CD4-positive, CD25-positive, alpha-beta regulatory T cell (primary cell): ENCODE data around the gene ERVV-1. TPM values are rescaled to one million over a fixed set of nuclear protein-coding genes. Genes with fewer than 3 reads are reported as not detected.

Experiments
- ATAC-seq, 2 donors: fragments of 150-1000 bp; cut with Tn5 transposase; one replicate each; pipeline ENCODE4 v1.10.0; 2021; ENCODE audit warnings: low read depth in 2 of 2, moderate number of reproducible peaks in 2 of 2, moderate library complexity in 1 of 2
- DNase-seq, 3 donors: peaks; one replicate each; pipeline versions ENCODE4 v3.0.0 to v3.0.0-alpha.2; 2012 to 2022; ENCODE audit warnings: mixed read lengths in 1 of 3
- H3K27ac ChIP-seq: one replicate; pipeline ENCODE4 v1.7.0; 2013; ENCODE audit warnings: mild to moderate bottlenecking, low read length; ENCODE audit not compliant: insufficient read depth, poor library complexity, severe bottlenecking
- H3K27me3 ChIP-seq: one replicate; pipeline ENCODE4 v1.7.0; 2013; ENCODE audit warnings: low read length; ENCODE audit not compliant: control insufficient read depth, insufficient read depth
- H3K36me3 ChIP-seq: one replicate; pipeline ENCODE4 v1.7.0; 2013; ENCODE audit warnings: mild to moderate bottlenecking, low read length, moderate library complexity; ENCODE audit not compliant: control insufficient read depth, insufficient read depth
- H3K4me1 ChIP-seq: 2 replicates; pipeline ENCODE4 v1.7.0; 2013; ENCODE audit warnings: mild to moderate bottlenecking, low read length; ENCODE audit not compliant: insufficient read depth, control insufficient read depth, poor library complexity, severe bottlenecking
- H3K4me3 ChIP-seq: one replicate; pipeline ENCODE4 v1.7.0; 2013; ENCODE audit warnings: low read depth, mild to moderate bottlenecking, low read length, moderate library complexity
- H3K9me3 ChIP-seq, 2 experiments: 1 replicate in 1 of 2; 2 replicates in 1 of 2; pipeline ENCODE4 v1.7.0; 2013; ENCODE audit warnings: low read length in 2 of 2, mild to moderate bottlenecking in 1 of 2, moderate library complexity in 1 of 2; ENCODE audit not compliant: control insufficient read depth in 2 of 2
- H3K27ac Mint-ChIP-seq, 3 donors: one replicate each; pipeline ENCODE4 v1.8.0; 2020 to 2022; ENCODE audit warnings: mild to moderate bottlenecking in 3 of 3, mixed read lengths in 3 of 3, moderate library complexity in 2 of 3
- H3K27me3 Mint-ChIP-seq: one replicate; pipeline ENCODE4 v1.8.0; 2022; ENCODE audit warnings: mild to moderate bottlenecking, mixed read lengths
- H3K36me3 Mint-ChIP-seq: one replicate; pipeline ENCODE4 v1.8.0; 2020; ENCODE audit warnings: mixed read lengths
- H3K4me1 Mint-ChIP-seq, 4 donors: one replicate each; pipeline ENCODE4 v1.8.0; 2020 to 2022; ENCODE audit warnings: mixed read lengths in 4 of 4, mild to moderate bottlenecking in 1 of 4
- H3K4me3 Mint-ChIP-seq, 4 donors: one replicate each; pipeline ENCODE4 v1.8.0; 2020 to 2022; ENCODE audit warnings: mild to moderate bottlenecking in 4 of 4, mixed read lengths in 4 of 4, moderate library complexity in 3 of 4
- H3K9me3 Mint-ChIP-seq, 7 donors: one replicate each; pipeline ENCODE4 v1.8.0; 2020 to 2022; ENCODE audit warnings: mixed read lengths in 7 of 7, mild to moderate bottlenecking in 3 of 7, moderate library complexity in 2 of 7
- polyA plus RNA-seq, 4 donors: library from polyadenylated mRNA; unstranded; fragments of 300-500 nt; fragmentation: Illumina TruSeq; gene quantifications; one replicate each; pipeline ENCODE4 v1.2.3, GENCODE V29; 2021
- total RNA-seq: library from RNA; stranded (reverse); gene quantifications from one replicate; pipeline ENCODE4 v1.2.3, GENCODE V29; 2022

The ERVV-1 gene
- total and polyA plus RNA-seq, 5 donors from 2014 or later: not detected

GRCh38 chr19:53055117-53055516, 41.4 kb downstream of the ERVV-1 start:
- Mint-ChIP-seq H3K4me3 (no peak overlapping the region), H3K27ac (peak overlapping the region in 1 of 3 donors; percentile 49), H3K27me3 (no peaks in the 10 kb centered on the region), H3K4me1 (peaks cover 0 to 7% (median 0%) of the 10 kb centered on the region in 4 donors), H3K36me3 (peaks cover 3% of the 10 kb centered on the region), H3K9me3 (peaks cover 1 to 60% (median 19%) of the 10 kb centered on the region in 7 donors)
- H3K27ac ChIP-seq: no peak overlapping the region
- peaks cover 23 to 64% of the 10 kb centered on the region in 2 experiments for H3K9me3 ChIP-seq
- DNase-seq (no peak), ATAC-seq (no peak)
- no peak overlapping the region for H3K4me3 ChIP-seq
- no peaks in the 10 kb centered on the region for H3K27me3 ChIP-seq
- no peaks in the 10 kb centered on the region for H3K4me1 ChIP-seq
- H3K36me3 ChIP-seq: no peaks in the 10 kb centered on the region

- Histone ChIP-seq H3K4me3 (no peak overlapping the region), H3K27ac (no peak overlapping the region), H3K4me1 (no peaks in the 10 kb centered on the region), H3K27me3 (no peaks in the 10 kb centered on the region), H3K9me3 (peaks cover 42 to 79% of the 10 kb centered on the region in 2 experiments), H3K36me3 (no peaks in the 10 kb centered on the region)
- peaks cover 6% of the 10 kb centered on the region for H3K36me3 Mint-ChIP-seq
- no peak overlapping the region for H3K4me3 Mint-ChIP-seq
- H3K9me3 Mint-ChIP-seq: peaks cover 0 to 64% (median 24%) of the 10 kb centered on the region in 7 donors
- no peaks in the 10 kb centered on the region for H3K27me3 Mint-ChIP-seq
- ATAC-seq (no peak), DNase-seq (no peak)
- peak overlapping the region in 1 of 3 donors; percentile 76 for H3K27ac Mint-ChIP-seq
- peaks cover 0 to 7% (median 0%) of the 10 kb centered on the region in 4 donors for H3K4me1 Mint-ChIP-seq
Observed at GRCh38 chr19:53057904-53058580, 44.3 kb downstream of the ERVV-1 start.

Other genes with a start within 250 kb of the ERVV-1 start
- gene ZNF600, start 227.1 kb upstream of the ERVV-1 start, total RNA-seq: 22.3 TPM
- gene ZNF600, start 227.1 kb upstream of the ERVV-1 start, polyA plus RNA-seq: 10 to 100 TPM in 2 of 4 donors, 1 to 10 TPM in 2; 4.3 to 20.8 (median 14.3) TPM
- 6.6 TPM for gene ZNF28, start 192.3 kb upstream of the ERVV-1 start, total RNA-seq
- gene ZNF28, start 192.3 kb upstream of the ERVV-1 start, polyA plus RNA-seq: 10 to 100 TPM; 17.7 to 31.8 (median 21.5) TPM
- 14.9 TPM for gene ZNF468, start 156.3 kb upstream of the ERVV-1 start, total RNA-seq
- gene ZNF468, start 156.3 kb upstream of the ERVV-1 start, polyA plus RNA-seq: 10 to 100 TPM; 15.7 to 26.5 (median 18.0) TPM
- gene ZNF320, start 116.3 kb upstream of the ERVV-1 start, total RNA-seq: 5.6 TPM
- 1 to 10 TPM; 1.3 to 5.4 (median 1.8) TPM for gene ZNF320, start 116.3 kb upstream of the ERVV-1 start, polyA plus RNA-seq
- gene ZNF888, start 90.5 kb upstream of the ERVV-1 start, total RNA-seq: 5.0 TPM
- gene ZNF888, start 90.5 kb upstream of the ERVV-1 start, polyA plus RNA-seq: 1 to 10 TPM; 1.7 to 2.8 (median 2.3) TPM
- 5.1 TPM for gene ZNF816, start 51.0 kb upstream of the ERVV-1 start, total RNA-seq
- gene ZNF816, start 51.0 kb upstream of the ERVV-1 start, polyA plus RNA-seq: 10 to 100 TPM; 10.6 to 25.1 (median 18.7) TPM
- gene ERVV-2, start 30.8 kb downstream of the ERVV-1 start, total RNA-seq: not detected
- not detected for gene ERVV-2, start 30.8 kb downstream of the ERVV-1 start, polyA plus RNA-seq
- gene ZNF160, start 89.5 kb downstream of the ERVV-1 start, total RNA-seq: 47.1 TPM
- 10 to 100 TPM; 19.5 to 25.8 (median 23.3) TPM for gene ZNF160, start 89.5 kb downstream of the ERVV-1 start, polyA plus RNA-seq
- 0.49 TPM for gene ZNF415, start 119.0 kb downstream of the ERVV-1 start, total RNA-seq
- 1 to 10 TPM in 2 of 4 donors, not detected in 2; 1.1 to 3.4 TPM for gene ZNF415, start 119.0 kb downstream of the ERVV-1 start, polyA plus RNA-seq
- 3.2 TPM for gene ZNF347, start 145.1 kb downstream of the ERVV-1 start, total RNA-seq
- 1 to 10 TPM; 3.7 to 8.8 (median 5.1) TPM for gene ZNF347, start 145.1 kb downstream of the ERVV-1 start, polyA plus RNA-seq
- gene ZNF665, start 179.4 kb downstream of the ERVV-1 start, total RNA-seq: 1.9 TPM
- gene ZNF665, start 179.4 kb downstream of the ERVV-1 start, polyA plus RNA-seq: 10 to 100 TPM in 1 of 4 donors, 1 to 10 TPM in 3; 4.1 to 13.3 (median 8.8) TPM
- 4.3 TPM for gene ZNF677, start 241.0 kb downstream of the ERVV-1 start, total RNA-seq
- 10 to 100 TPM in 2 of 4 donors, 1 to 10 TPM in 1, under 1 TPM in 1; 0.38 to 24.9 (median 9.8) TPM for gene ZNF677, start 241.0 kb downstream of the ERVV-1 start, polyA plus RNA-seq
- gene VN1R2, start 244.4 kb downstream of the ERVV-1 start, total RNA-seq: not detected
- gene VN1R2, start 244.4 kb downstream of the ERVV-1 start, polyA plus RNA-seq: not detected